PFSK-1 (cell line): ENCODE data around the gene FAM184A.

Source experiments
- TAF1 ChIP-seq: IDR thresholded peaks from 2 replicates; pipeline ENCODE4 v1.6.1; 2012; ENCODE audit warnings: low read length, control low read depth, borderline replicate concordance; ENCODE audit not compliant: insufficient read depth
- TF ChIP-seq, protein P1 (sequence below), 2 experiments: IDR thresholded peaks; 2 replicates each; pipeline versions ENCODE4 v1.6.1 to v1.8.0; 2011 to 2012; ENCODE audit warnings: low read depth in 2 of 2, low read length in 2 of 2, control low read depth in 1 of 2, inconsistent platforms in 1 of 2, mild to moderate bottlenecking in 1 of 2, moderate library complexity in 1 of 2; ENCODE audit not compliant: insufficient read depth in 1 of 2

GRCh38 chr6:118985123-118985830, 93.2 kb downstream of the FAM184A start:
- TF ChIP-seq TAF1 = no peak
- TF ChIP-seq, protein P1, sequence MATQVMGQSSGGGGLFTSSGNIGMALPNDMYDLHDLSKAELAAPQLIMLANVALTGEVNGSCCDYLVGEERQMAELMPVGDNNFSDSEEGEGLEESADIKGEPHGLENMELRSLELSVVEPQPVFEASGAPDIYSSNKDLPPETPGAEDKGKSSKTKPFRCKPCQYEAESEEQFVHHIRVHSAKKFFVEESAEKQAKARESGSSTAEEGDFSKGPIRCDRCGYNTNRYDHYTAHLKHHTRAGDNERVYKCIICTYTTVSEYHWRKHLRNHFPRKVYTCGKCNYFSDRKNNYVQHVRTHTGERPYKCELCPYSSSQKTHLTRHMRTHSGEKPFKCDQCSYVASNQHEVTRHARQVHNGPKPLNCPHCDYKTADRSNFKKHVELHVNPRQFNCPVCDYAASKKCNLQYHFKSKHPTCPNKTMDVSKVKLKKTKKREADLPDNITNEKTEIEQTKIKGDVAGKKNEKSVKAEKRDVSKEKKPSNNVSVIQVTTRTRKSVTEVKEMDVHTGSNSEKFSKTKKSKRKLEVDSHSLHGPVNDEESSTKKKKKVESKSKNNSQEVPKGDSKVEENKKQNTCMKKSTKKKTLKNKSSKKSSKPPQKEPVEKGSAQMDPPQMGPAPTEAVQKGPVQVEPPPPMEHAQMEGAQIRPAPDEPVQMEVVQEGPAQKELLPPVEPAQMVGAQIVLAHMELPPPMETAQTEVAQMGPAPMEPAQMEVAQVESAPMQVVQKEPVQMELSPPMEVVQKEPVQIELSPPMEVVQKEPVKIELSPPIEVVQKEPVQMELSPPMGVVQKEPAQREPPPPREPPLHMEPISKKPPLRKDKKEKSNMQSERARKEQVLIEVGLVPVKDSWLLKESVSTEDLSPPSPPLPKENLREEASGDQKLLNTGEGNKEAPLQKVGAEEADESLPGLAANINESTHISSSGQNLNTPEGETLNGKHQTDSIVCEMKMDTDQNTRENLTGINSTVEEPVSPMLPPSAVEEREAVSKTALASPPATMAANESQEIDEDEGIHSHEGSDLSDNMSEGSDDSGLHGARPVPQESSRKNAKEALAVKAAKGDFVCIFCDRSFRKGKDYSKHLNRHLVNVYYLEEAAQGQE (IDR thresholded peaks at IDR 0.05; ENCODE audit: insufficient read depth in 1 of 2, low read depth in 2 of 2, low read length in 2 of 2) = no peak
